H1 (cell line): ENCODE data around the gene BSN. TPM values are rescaled to one million over a fixed set of nuclear protein-coding genes. Genes with fewer than 3 reads are reported as not detected.

Experiments used
- CTCF ChIA-PET: fragments of 300-600 bp; sonication (Branson Sonifier 250); formaldehyde crosslinking; loops from one replicate; lab custom pipeline; 2021; ENCODE audit not compliant: partially characterized antibody; lab: Charles Lee
- POLR2A ChIA-PET: fragments of 300-600 bp; sonication (Branson Sonifier 250); formaldehyde crosslinking; loops from one replicate; lab custom pipeline; 2021; ENCODE audit warnings: inconsistent platforms; ENCODE audit not compliant: partially characterized antibody; lab: Charles Lee
- DNase-seq, 2 experiments: peaks; one replicate each; pipeline versions ENCODE4 v3.0.0 to v3.0.0-alpha.2; 2010 to 2022; ENCODE audit warnings: low spot score in 2 of 2, low read depth in 1 of 2, mixed read lengths in 1 of 2
- FAIRE-seq: peaks from 2 replicates; lab custom pipeline; 2011; peaks lifted over from hg19 to GRCh38; lab: Jason Lieb, UNC
- H2AFZ ChIP-seq: 2 replicates; pipeline ENCODE4 v1.8.1; 2012; ENCODE audit warnings: low read length, inconsistent platforms
- H2AK5ac ChIP-seq: 2 replicates; pipeline ENCODE4 v1.6.1; 2013; ENCODE audit warnings: low read depth, low read length
- H2BK120ac ChIP-seq: replicated peaks from 2 replicates; pipeline ENCODE3; 2013; ENCODE audit warnings: low read depth, low read length, inconsistent platforms
- H2BK12ac ChIP-seq: 2 replicates; pipeline ENCODE4 v1.6.1; 2013; ENCODE audit warnings: low read depth, low read length
- H2BK15ac ChIP-seq: 2 replicates; pipeline ENCODE4 v1.6.1; 2013; ENCODE audit warnings: low read length
- H2BK20ac ChIP-seq: 2 replicates; pipeline ENCODE4 v1.6.1; 2013; ENCODE audit warnings: low read length
- H2BK5ac ChIP-seq: 2 replicates; pipeline ENCODE4 v1.6.1; 2013; ENCODE audit warnings: low read depth, low read length
- H3K14ac ChIP-seq: 2 replicates; pipeline ENCODE4 v1.6.1; 2013; ENCODE audit warnings: inconsistent platforms; ENCODE audit not compliant: insufficient read length
- H3K18ac ChIP-seq: 2 replicates; pipeline ENCODE4 v1.6.1; 2013; ENCODE audit warnings: low read length; ENCODE audit errors: extremely low read depth
- H3K23ac ChIP-seq: 2 replicates; pipeline ENCODE4 v1.6.1; 2013; ENCODE audit warnings: inconsistent platforms; ENCODE audit not compliant: insufficient read length
- H3K23me2 ChIP-seq: 2 replicates; pipeline ENCODE4 v1.6.1; 2013; ENCODE audit warnings: low read depth, low read length
- H3K27ac ChIP-seq: 2 replicates; pipeline ENCODE4 v1.6.1; 2011; ENCODE audit warnings: low read depth, low read length, inconsistent platforms
- H3K27me3 ChIP-seq, 4 experiments: replicated peaks in 1 of 4; 1 replicate in 1 of 4; 2 replicates in 3 of 4; pipeline versions ENCODE4 v1.6.1 to v1.8.1; 2011 to 2013; ENCODE audit warnings: low read length in 3 of 4, mild to moderate bottlenecking in 3 of 4, inconsistent platforms in 2 of 4, mixed read lengths in 2 of 4, moderate library complexity in 1 of 4; ENCODE audit not compliant: control insufficient read depth in 3 of 4, insufficient read depth in 3 of 4; ENCODE audit errors: extremely low read depth in 1 of 4
- H3K36me3 ChIP-seq, 4 experiments: 2 replicates each; pipeline versions ENCODE4 v1.6.1 to v1.8.1; 2011 to 2013; ENCODE audit warnings: mild to moderate bottlenecking in 4 of 4, low read length in 3 of 4, moderate library complexity in 2 of 4, control low read depth in 1 of 4, inconsistent platforms in 1 of 4; ENCODE audit not compliant: insufficient read depth in 4 of 4, control insufficient read depth in 2 of 4
- H3K4ac ChIP-seq: replicated peaks from 2 replicates; pipeline ENCODE3; 2013; ENCODE audit warnings: low read length, low read depth, mixed read lengths, inconsistent platforms; ENCODE audit not compliant: insufficient read length
- H3K4me1 ChIP-seq, 4 experiments: replicated peaks in 1 of 4; 1 replicate in 1 of 4; 2 replicates in 3 of 4; pipeline versions ENCODE4 v1.6.1 to v1.8.1; 2011 to 2013; ENCODE audit warnings: low read length in 3 of 4, inconsistent platforms in 2 of 4, mixed read lengths in 1 of 4; ENCODE audit not compliant: insufficient read depth in 4 of 4, control insufficient read depth in 3 of 4
- H3K4me2 ChIP-seq, 2 experiments: 2 replicates each; pipeline versions ENCODE4 v1.6.1 to v1.8.1; 2011 to 2013; ENCODE audit warnings: low read depth in 2 of 2, low read length in 2 of 2, control low read depth in 1 of 2, inconsistent platforms in 1 of 2, mild to moderate bottlenecking in 1 of 2; ENCODE audit not compliant: insufficient read depth in 1 of 2
- H3K4me3 ChIP-seq, 4 experiments: fragments of 200-600, 300-600 bp in 1 of 4; sonication (generic), shearing (Covaris generic), sonication (Bioruptor Twin) in 1 of 4; 2 replicates each; pipeline versions ENCODE4 v1.5.1 to v1.8.1; 2011 to 2016; ENCODE audit warnings: low read length in 4 of 4, low read depth in 3 of 4, control low read depth in 2 of 4, inconsistent platforms in 2 of 4, mild to moderate bottlenecking in 2 of 4, mixed read lengths in 1 of 4, moderate library complexity in 1 of 4; ENCODE audit not compliant: insufficient read depth in 2 of 4; ENCODE audit errors: extremely low read depth in 1 of 4
- H3K56ac ChIP-seq: replicated peaks from 2 replicates; pipeline ENCODE3; 2013; ENCODE audit warnings: low read depth, mild to moderate bottlenecking, mixed read lengths, low read length, inconsistent platforms; ENCODE audit not compliant: insufficient read length
- H3K79me1 ChIP-seq: 2 replicates; pipeline ENCODE4 v1.6.1; 2013; ENCODE audit warnings: low read depth, low read length, control low read depth
- H3K79me2 ChIP-seq, 2 experiments: 2 replicates each; pipeline versions ENCODE4 v1.6.1 to v1.8.1; 2012 to 2013; ENCODE audit warnings: low read length in 2 of 2, mild to moderate bottlenecking in 2 of 2, inconsistent platforms in 1 of 2; ENCODE audit not compliant: insufficient read depth in 2 of 2, control insufficient read depth in 1 of 2
- H3K9ac ChIP-seq, 4 experiments: replicated peaks in 1 of 4; 1 replicate in 1 of 4; 2 replicates in 3 of 4; pipeline versions ENCODE4 v1.6.1 to v1.8.1; 2011 to 2013; ENCODE audit warnings: low read depth in 3 of 4, low read length in 3 of 4, control low read depth in 2 of 4, mild to moderate bottlenecking in 2 of 4, moderate library complexity in 2 of 4, inconsistent platforms in 1 of 4; ENCODE audit errors: extremely low read depth in 1 of 4
- H3K9me3 ChIP-seq, 2 experiments: 2 replicates each; pipeline versions ENCODE4 v1.6.1 to v1.8.1; 2012 to 2013; ENCODE audit warnings: mild to moderate bottlenecking in 2 of 2, moderate library complexity in 2 of 2, control low read depth in 1 of 2, inconsistent platforms in 1 of 2, low read depth in 1 of 2, low read length in 1 of 2, mixed read lengths in 1 of 2; ENCODE audit not compliant: insufficient read depth in 2 of 2
- H4K20me1 ChIP-seq, 2 experiments: replicated peaks in 1 of 2; 2 replicates each; pipeline versions ENCODE3 to v1.8.1; 2011 to 2013; ENCODE audit warnings: inconsistent platforms in 2 of 2, low read length in 2 of 2, mild to moderate bottlenecking in 1 of 2; ENCODE audit not compliant: insufficient read depth in 2 of 2, control insufficient read depth in 1 of 2
- H4K5ac ChIP-seq: 2 replicates; pipeline ENCODE4 v1.6.1; 2013; ENCODE audit warnings: low read length, low read depth, mixed read lengths, inconsistent platforms; ENCODE audit not compliant: insufficient read length
- H4K8ac ChIP-seq: 2 replicates; pipeline ENCODE4 v1.8.0; 2013; ENCODE audit warnings: mild to moderate bottlenecking, moderate library complexity, low read length, inconsistent platforms; ENCODE audit not compliant: insufficient read depth; ENCODE audit errors: extremely low read depth
- H4K91ac ChIP-seq: replicated peaks from 2 replicates; pipeline ENCODE3; 2013; ENCODE audit warnings: low read length, mixed read lengths, inconsistent platforms; ENCODE audit not compliant: insufficient read length
- BRCA1 ChIP-seq: IDR thresholded peaks from 2 replicates; pipeline ENCODE4 v1.6.1; 2012; ENCODE audit warnings: low read depth, low read length, improper control_type of control experiment
- JUN ChIP-seq: IDR thresholded peaks from 2 replicates; pipeline ENCODE4 v1.6.1; 2011; ENCODE audit warnings: low read depth, mild to moderate bottlenecking, improper control_type of control experiment, low read length
- POU5F1 ChIP-seq: IDR thresholded peaks from 2 replicates; pipeline ENCODE4 v1.6.1; 2011; ENCODE audit warnings: low read depth, mild to moderate bottlenecking, low read length, moderate library complexity
- YY1 ChIP-seq: IDR thresholded peaks from 2 replicates; pipeline ENCODE4 v1.6.1; 2011; ENCODE audit warnings: low read depth, mild to moderate bottlenecking, low read length
- WGBS, 2 experiments: shearing (Covaris generic) in 1 of 2; methylation state at CpG; one replicate each; pipeline versions ENCODE4 v1.1.6 to v1.1.7; 2013 to 2015; ENCODE audit warnings: low lambda C conversion rate in 2 of 2, mixed read lengths in 2 of 2, inconsistent platforms in 1 of 2, low coverage in 1 of 2, missing lambda C conversion rate in 1 of 2; ENCODE audit not compliant: insufficient replicate concordance in 2 of 2, insufficient coverage in 1 of 2, insufficient read length in 1 of 2; ENCODE audit errors: extremely low coverage in 1 of 2, missing lambda C conversion rate in 1 of 2; 5-methylcytosine and 5-hydroxymethylcytosine counted together
- polyA plus RNA-seq, 7 experiments: library from polyadenylated mRNA; depleted of rRNA in 3 of 7; stranded (reverse) in 5 of 7; unstranded in 2 of 7; fragments of >200 nt in 5 of 7; fragments of 200-250 nt in 2 of 7; gene quantifications; 1 replicate in 5 of 7; 2 replicates in 1 of 7; 4 replicates in 1 of 7; pipeline versions ENCODE4 v1.2.1 to v1.2.3, GENCODE V29; 2011 to 2013; ENCODE audit warnings: missing spikeins in 2 of 7, mixed read lengths in 2 of 7
- total RNA-seq: library from RNA; stranded (reverse); fragmentation: NEBNext Ultra II Directional; extraction: Animal tissue kit (Norgen Biotek cat#: 25700); gene quantifications from 2 replicates; pipeline ENCODE4 v1.2.1, GENCODE V29; 2021

BSN gene
- total and polyA plus RNA-seq, 2 of the 8 experiments (the other 6 are each of a cell fraction or from before 2014, with no cell fraction given), result 0.60 to 3.0 TPM

GRCh38 chr3:49611291-49611690 is 57.0 kb downstream of the BSN start:
- WGBS, 2 experiments, result 76% methylated on average over 6 of the region's 6 CpGs; no CpG with 5 or more reads in 1 of the 2 experiments
- DNase-seq (no peak), FAIRE-seq (no peak)
- Histone ChIP-seq H3K23me2 (no peaks in the 10 kb centered on the region), H3K9ac (no peak overlapping the region), H2AK5ac (no peak overlapping the region), H4K20me1 (no peaks in the 10 kb centered on the region), H3K36me3 (no peaks in the 10 kb centered on the region), H3K4me2 (no peak overlapping the region), H3K27ac (no peak overlapping the region), H2BK12ac (no peak overlapping the region), H3K27me3 (no peaks in the 10 kb centered on the region; a peak in 1 of 7 replicates), H4K5ac (no peak overlapping the region), H2BK5ac (no peak overlapping the region), H3K79me2 (no peaks in the 10 kb centered on the region), H3K18ac (no peak overlapping the region), H3K23ac (no peak overlapping the region), H2AFZ (no peak overlapping the region), H3K9me3 (no peaks in the 10 kb centered on the region; a peak in 1 of 4 replicates), H3K56ac (no peak overlapping the region), H2BK120ac (no peak overlapping the region), H3K4me3 (no peak overlapping the region), H3K4me1 (peaks cover 0 to 3% (median 1%) of the 10 kb centered on the region in 4 experiments; a peak in 3 of 7 replicates), H2BK20ac (no peak overlapping the region), H4K8ac (no peak overlapping the region), H3K79me1 (no peaks in the 10 kb centered on the region), H4K91ac (no peak overlapping the region), H3K14ac (no peak overlapping the region), H3K4ac (no peak overlapping the region), H2BK15ac (no peak overlapping the region)
- TF ChIP-seq JUN (no peak), YY1 (no peak), POU5F1 (no peak), BRCA1 (no peak)
- ChIA-PET POLR2A (no interaction called here), CTCF (interaction anchor here (0.7 to 2.2 kb wide), 4 partner anchors 17 to 60 kb away, joined by 3 to 7 read pairs (median 5); no protein-coding TSS in a partner anchor)
